H1 (cell line): Measurements from ENCODE around the gene RFPL3. TPM values are rescaled to one million over a fixed set of nuclear protein-coding genes. Genes with fewer than 3 reads are reported as not detected.

Experiments used
- BACH1 ChIP-seq: IDR thresholded peaks from 2 replicates; pipeline ENCODE4 v1.6.1; 2012; ENCODE audit warnings: low read length, improper control_type of control experiment
- CHD7 ChIP-seq: fragments of 300-600 bp; sonication (generic); IDR thresholded peaks from 2 replicates; pipeline ENCODE4 v1.7.1; 2012; ENCODE audit warnings: low read length, moderate library complexity, mild to moderate bottlenecking, inconsistent platforms; ENCODE audit not compliant: insufficient replicate concordance
- EGR1 ChIP-seq: IDR thresholded peaks from 2 replicates; pipeline ENCODE4 v1.6.1; 2011; ENCODE audit warnings: low read depth, low read length, borderline replicate concordance
- FOSL1 ChIP-seq: IDR thresholded peaks from 2 replicates; pipeline ENCODE4 v1.6.1; 2011; ENCODE audit warnings: mild to moderate bottlenecking, low read depth, low read length, moderate library complexity; ENCODE audit not compliant: insufficient read depth
- JUN ChIP-seq: IDR thresholded peaks from 2 replicates; pipeline ENCODE4 v1.6.1; 2011; ENCODE audit warnings: low read depth, mild to moderate bottlenecking, improper control_type of control experiment, low read length
- KDM5A ChIP-seq: fragments of 200-600 bp; IDR thresholded peaks from 2 replicates; pipeline ENCODE4 v1.7.1; 2012; ENCODE audit warnings: mild to moderate bottlenecking, low read length, inconsistent platforms, mixed read lengths
- MAFK ChIP-seq: IDR thresholded peaks from 2 replicates; pipeline ENCODE4 v1.6.1; 2012; ENCODE audit warnings: low read depth, mild to moderate bottlenecking, improper control_type of control experiment, low read length
- NRF1 ChIP-seq: IDR thresholded peaks from 2 replicates; pipeline ENCODE4 v1.6.1; 2011; ENCODE audit warnings: mild to moderate bottlenecking, low read depth, low read length, improper control_type of control experiment
- RXRA ChIP-seq: IDR thresholded peaks from 2 replicates; pipeline ENCODE4 v1.6.1; 2011; ENCODE audit warnings: low read depth, mild to moderate bottlenecking, low read length, moderate library complexity; ENCODE audit not compliant: insufficient read depth
- SAP30 ChIP-seq: fragments of 300-600 bp; sonication (generic); IDR thresholded peaks from 2 replicates; pipeline ENCODE4 v1.7.1; 2012; ENCODE audit warnings: low read length, moderate library complexity, mild to moderate bottlenecking, inconsistent platforms; ENCODE audit not compliant: insufficient read depth, insufficient replicate concordance
- polyA plus RNA-seq, 7 experiments: library from polyadenylated mRNA; depleted of rRNA in 3 of 7; stranded (reverse) in 5 of 7; unstranded in 2 of 7; fragments of >200 nt in 5 of 7; fragments of 200-250 nt in 2 of 7; gene quantifications; 1 replicate in 5 of 7; 2 replicates in 1 of 7; 4 replicates in 1 of 7; pipeline versions ENCODE4 v1.2.1 to v1.2.3, GENCODE V29; 2011 to 2013; ENCODE audit warnings: missing spikeins in 2 of 7, mixed read lengths in 2 of 7
- total RNA-seq: library from RNA; stranded (reverse); fragmentation: NEBNext Ultra II Directional; extraction: Animal tissue kit (Norgen Biotek cat#: 25700); gene quantifications from 2 replicates; pipeline ENCODE4 v1.2.1, GENCODE V29; 2021

RFPL3 gene
- total and polyA plus RNA-seq, 2 of the 8 experiments (the other 6 are each of a cell fraction or from before 2014, with no cell fraction given), result 0.08 to 0.24 TPM

- TF ChIP-seq CHD7 (no peak), MAFK (no peak), EGR1 (no peak), BACH1 (no peak), JUN (no peak), KDM5A (no peak), NRF1 (no peak), FOSL1 (no peak), RXRA (no peak), SAP30 (no peak)
These were observed 26.3 kb upstream of the RFPL3 start (continued) for GRCh38 chr22:32331236-32331917.
